Upper lobe of left lung (tissue), 4 donors: ENCODE results near the gene ZNF777.

Source experiments
- POLR2A ChIP-seq, 4 donors: fragments of 450-650 bp; IDR thresholded peaks; one replicate each; pipeline ENCODE4 v1.5.1; 2016 to 2017; ENCODE audit warnings: antibody characterized with exemption in 4 of 4, mild to moderate bottlenecking in 2 of 4
- TF ChIP-seq, protein P1 (sequence below), 6 experiments: fragments of 450-650 bp in 4 of 6; fragments of 200-600 bp in 2 of 6; sonication (generic) in 2 of 6; IDR thresholded peaks; one replicate each; pipeline ENCODE4 v1.5.1; 2016 to 2019; ENCODE audit warnings: antibody characterized with exemption in 6 of 6

DNA sequence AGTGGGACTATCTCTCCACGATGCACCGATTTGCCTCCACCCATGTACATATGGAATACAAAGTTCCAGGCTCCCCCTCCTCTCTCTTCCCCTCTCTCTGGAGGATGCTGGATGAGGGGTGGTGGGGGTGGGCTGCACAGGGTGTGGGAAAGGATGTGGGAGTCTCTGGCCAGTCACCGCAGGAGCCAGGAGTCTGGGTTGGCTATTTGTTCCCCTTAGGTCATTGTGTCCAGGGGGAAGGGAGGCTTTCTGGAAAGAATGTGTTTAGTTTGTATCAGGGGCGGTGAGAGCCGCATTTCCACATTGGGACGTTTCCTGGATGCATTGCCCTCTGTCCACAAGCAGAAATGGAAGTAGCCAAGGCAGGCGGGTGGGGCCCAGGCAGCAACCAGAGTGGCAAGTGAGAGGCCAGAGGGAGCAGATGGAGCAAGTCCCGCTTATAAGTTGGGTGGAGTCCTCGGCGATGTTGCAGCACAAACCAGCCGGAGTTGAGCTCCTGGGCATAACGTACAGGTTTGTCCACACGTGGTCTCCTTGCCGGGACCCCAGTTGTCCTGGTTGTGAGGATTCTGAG lies 63.3 kb downstream of the ZNF777 start:
- TF ChIP-seq, protein P1, sequence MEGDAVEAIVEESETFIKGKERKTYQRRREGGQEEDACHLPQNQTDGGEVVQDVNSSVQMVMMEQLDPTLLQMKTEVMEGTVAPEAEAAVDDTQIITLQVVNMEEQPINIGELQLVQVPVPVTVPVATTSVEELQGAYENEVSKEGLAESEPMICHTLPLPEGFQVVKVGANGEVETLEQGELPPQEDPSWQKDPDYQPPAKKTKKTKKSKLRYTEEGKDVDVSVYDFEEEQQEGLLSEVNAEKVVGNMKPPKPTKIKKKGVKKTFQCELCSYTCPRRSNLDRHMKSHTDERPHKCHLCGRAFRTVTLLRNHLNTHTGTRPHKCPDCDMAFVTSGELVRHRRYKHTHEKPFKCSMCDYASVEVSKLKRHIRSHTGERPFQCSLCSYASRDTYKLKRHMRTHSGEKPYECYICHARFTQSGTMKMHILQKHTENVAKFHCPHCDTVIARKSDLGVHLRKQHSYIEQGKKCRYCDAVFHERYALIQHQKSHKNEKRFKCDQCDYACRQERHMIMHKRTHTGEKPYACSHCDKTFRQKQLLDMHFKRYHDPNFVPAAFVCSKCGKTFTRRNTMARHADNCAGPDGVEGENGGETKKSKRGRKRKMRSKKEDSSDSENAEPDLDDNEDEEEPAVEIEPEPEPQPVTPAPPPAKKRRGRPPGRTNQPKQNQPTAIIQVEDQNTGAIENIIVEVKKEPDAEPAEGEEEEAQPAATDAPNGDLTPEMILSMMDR (IDR thresholded peaks at IDR 0.05) = no peak
- no peak for TF ChIP-seq POLR2A (IDR thresholded peaks at IDR 0.05)
